Thyroid gland (tissue), 4 donors: ENCODE measurements around the gene ROPN1B. TPM values are rescaled to one million over a fixed set of nuclear protein-coding genes. Genes with fewer than 3 reads are reported as not detected.
"Not testable (repeated sequence)": the region's sequence is repeated elsewhere in the genome, so short reads cannot be mapped to it uniquely, and the experiment has no call there.

Source experiments
- DNase-seq, 2 donors: peaks; one replicate each; pipeline ENCODE4 v3.0.0-alpha.2; 2019
- H3K27ac ChIP-seq, 3 donors: fragments of 200-600 bp; sonication (generic); 1 replicate in 2 of 3; 2 replicates in 1 of 3; pipeline ENCODE4 v1.5.1; 2016 to 2019; ENCODE audit warnings: mild to moderate bottlenecking in 1 of 3, moderate library complexity in 1 of 3
- H3K27me3 ChIP-seq: fragments of 200-600 bp; sonication (generic); one replicate; pipeline ENCODE4 v1.5.1; 2019
- H3K36me3 ChIP-seq, 2 donors: fragments of 200-600 bp; sonication (generic); one replicate each; pipeline ENCODE4 v1.5.1; 2016 to 2019
- H3K4me1 ChIP-seq, 2 donors: fragments of 200-600 bp; sonication (generic); one replicate each; pipeline ENCODE4 v1.5.1; 2017 to 2019
- H3K4me3 ChIP-seq, 3 donors: fragments of 200-600 bp; sonication (generic); replicated peaks in 1 of 3; 1 replicate in 2 of 3; 2 replicates in 1 of 3; pipeline ENCODE4 v1.5.1; 2016; ENCODE audit warnings: mild to moderate bottlenecking in 1 of 3
- H3K9me3 ChIP-seq: fragments of 200-600 bp; sonication (generic); one replicate; pipeline ENCODE4 v1.5.1; 2017
- POLR2A ChIP-seq, 2 donors: fragments of 450-650 bp; IDR thresholded peaks; one replicate each; pipeline ENCODE4 v1.6.1; 2017; ENCODE audit warnings: antibody characterized with exemption in 2 of 2, mild to moderate bottlenecking in 2 of 2, moderate library complexity in 1 of 2
- WGBS, 2 donors: methylation state at CpG; one replicate each; pipeline ENCODE4 v1.1.5; 2017; 5-methylcytosine and 5-hydroxymethylcytosine counted together
- intact Hi-C: fragments of 100-400 bp; cut with DNase I; formaldehyde crosslinking; loops from one replicate; pipeline ENCODE4 v1.15.1; 2023
- total RNA-seq, 4 donors: library from RNA; depleted of rRNA; stranded (reverse); fragments of >200 nt; gene quantifications; one replicate each; pipeline ENCODE4 v1.2.3, GENCODE V29; 2016
- TF ChIP-seq, protein P1 (sequence below), 6 experiments: fragments of 200-600 bp in 3 of 6; fragments of 450-650 bp in 3 of 6; sonication (generic) in 3 of 6; IDR thresholded peaks; one replicate each; pipeline ENCODE4 v1.5.1; 2016 to 2019; ENCODE audit warnings: antibody characterized with exemption in 6 of 6, mild to moderate bottlenecking in 2 of 6, inconsistent platforms in 1 of 6, moderate library complexity in 1 of 6

Gene ROPN1B
- total RNA-seq, 4 donors from 2014 or later: 0.54 to 2.4 (median 1.5) TPM

GRCh38 chr3:125971997-125972944 lies 3.3 kb downstream of the ROPN1B start:
- H3K27me3 ChIP-seq, H3K9me3 ChIP-seq, intact Hi-C loops, H3K27ac ChIP-seq, H3K36me3 ChIP-seq: not testable (repeated sequence)
- WGBS, 2 donors: 3% methylated on average over 24 to 28 of the region's 31 CpGs
- TF ChIP-seq, protein P1, sequence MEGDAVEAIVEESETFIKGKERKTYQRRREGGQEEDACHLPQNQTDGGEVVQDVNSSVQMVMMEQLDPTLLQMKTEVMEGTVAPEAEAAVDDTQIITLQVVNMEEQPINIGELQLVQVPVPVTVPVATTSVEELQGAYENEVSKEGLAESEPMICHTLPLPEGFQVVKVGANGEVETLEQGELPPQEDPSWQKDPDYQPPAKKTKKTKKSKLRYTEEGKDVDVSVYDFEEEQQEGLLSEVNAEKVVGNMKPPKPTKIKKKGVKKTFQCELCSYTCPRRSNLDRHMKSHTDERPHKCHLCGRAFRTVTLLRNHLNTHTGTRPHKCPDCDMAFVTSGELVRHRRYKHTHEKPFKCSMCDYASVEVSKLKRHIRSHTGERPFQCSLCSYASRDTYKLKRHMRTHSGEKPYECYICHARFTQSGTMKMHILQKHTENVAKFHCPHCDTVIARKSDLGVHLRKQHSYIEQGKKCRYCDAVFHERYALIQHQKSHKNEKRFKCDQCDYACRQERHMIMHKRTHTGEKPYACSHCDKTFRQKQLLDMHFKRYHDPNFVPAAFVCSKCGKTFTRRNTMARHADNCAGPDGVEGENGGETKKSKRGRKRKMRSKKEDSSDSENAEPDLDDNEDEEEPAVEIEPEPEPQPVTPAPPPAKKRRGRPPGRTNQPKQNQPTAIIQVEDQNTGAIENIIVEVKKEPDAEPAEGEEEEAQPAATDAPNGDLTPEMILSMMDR (IDR thresholded peaks at IDR 0.05): peak; percentile 55 to 78 (median 62)
- peaks cover 4 to 12% of the 10 kb centered on the region in 2 donors for H3K4me1 ChIP-seq
- H3K4me3 ChIP-seq: peak overlapping the region in 1 of 3 donors; percentile 6
- peak; percentile 26 to 28 for DNase-seq

- H3K27me3 ChIP-seq, H3K27ac ChIP-seq, H3K4me3 ChIP-seq, H3K9me3 ChIP-seq, H3K4me1 ChIP-seq, H3K36me3 ChIP-seq, intact Hi-C loops, DNase-seq: not testable (repeated sequence)
- 62 to 75% methylated on average over 9 of the region's 9 CpGs for WGBS, 2 donors
Observed at GRCh38 chr3:125975245-125976002, 6.4 kb downstream of the ROPN1B start.

DNA sequence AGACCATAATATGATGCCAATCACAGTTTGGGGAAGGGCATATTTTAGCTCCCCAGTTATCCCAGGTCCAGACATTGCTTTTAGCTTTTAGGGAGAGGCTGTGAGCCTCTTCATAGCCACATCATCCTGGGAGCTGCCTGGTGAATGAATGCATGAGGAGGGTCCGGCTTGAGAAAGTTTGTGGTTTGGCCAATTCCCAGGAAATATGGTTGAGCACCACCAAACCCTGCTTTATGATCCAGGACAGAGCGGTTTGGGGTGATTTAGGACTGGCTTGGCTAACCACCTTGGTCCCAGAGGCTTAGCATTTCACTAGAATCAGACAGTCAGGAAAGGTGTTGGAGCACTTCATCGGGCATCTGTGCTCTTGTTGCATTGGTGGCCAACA lies 7.0 kb downstream of the ROPN1B start:
- intact Hi-C loops, DNase-seq, H3K4me3 ChIP-seq, H3K9me3 ChIP-seq, H3K4me1 ChIP-seq, H3K36me3 ChIP-seq, H3K27me3 ChIP-seq, H3K27ac ChIP-seq: not testable (repeated sequence)
- WGBS, 2 donors: 87 to 92% methylated on average over 2 to 3 of the region's 3 CpGs

- H3K4me3 ChIP-seq, intact Hi-C loops, H3K36me3 ChIP-seq, DNase-seq, H3K9me3 ChIP-seq, H3K4me1 ChIP-seq, H3K27ac ChIP-seq, H3K27me3 ChIP-seq: not testable (repeated sequence)
- 68 to 83% methylated on average over 2 to 4 of the region's 7 CpGs for WGBS, 2 donors
Observed at GRCh38 chr3:125977104-125977503, 8.1 kb downstream of the ROPN1B start.

GRCh38 chr3:125984951-125985350 lies 16.0 kb downstream of the ROPN1B start:
- intact Hi-C loops, H3K27me3 ChIP-seq, DNase-seq, H3K4me3 ChIP-seq, H3K36me3 ChIP-seq, H3K4me1 ChIP-seq, H3K9me3 ChIP-seq, H3K27ac ChIP-seq: not testable (repeated sequence)
- 65 to 75% methylated on average over 2 of the region's 2 CpGs for WGBS, 2 donors

DNA sequence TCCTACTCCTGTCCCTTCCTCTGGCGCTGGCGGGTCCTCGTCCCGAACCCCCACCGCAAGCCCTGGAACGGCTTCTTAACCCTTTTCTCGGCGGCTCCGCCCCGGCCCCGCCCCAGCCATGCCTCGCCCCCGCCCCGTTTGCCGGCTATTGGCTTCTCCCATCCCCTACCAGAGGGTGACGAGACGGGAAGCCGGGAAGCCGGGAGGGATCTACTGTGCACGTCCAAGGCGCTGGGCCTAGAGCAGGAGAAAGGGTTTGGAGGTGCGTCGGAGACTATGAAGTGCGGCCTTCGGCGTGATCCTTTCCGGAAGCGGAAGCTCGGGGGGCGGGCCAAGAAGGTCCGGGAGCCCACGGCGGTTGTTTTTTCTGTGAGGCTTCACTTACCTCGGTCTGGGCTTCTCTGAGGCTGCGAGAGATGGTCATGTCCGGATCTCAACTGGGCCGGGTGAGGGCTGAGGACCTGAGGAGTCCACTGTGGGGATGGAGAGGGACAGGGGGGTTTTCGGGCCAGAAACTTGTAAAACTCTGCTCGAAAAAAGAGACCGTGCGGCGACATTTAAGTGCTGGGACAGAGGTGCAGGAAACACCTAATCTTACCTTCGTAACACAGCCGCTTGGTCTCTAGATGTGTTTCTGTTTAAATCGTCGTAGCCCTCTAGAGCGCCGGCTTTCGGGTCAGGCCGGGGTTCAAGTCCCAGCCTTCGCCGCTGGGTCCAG lies 21.4 kb downstream of the ROPN1B start:
- DNase-seq: peak; percentile 83 to 92
- intact Hi-C loops: loop anchor here (10.0 kb wide), 1 partner anchor 84 kb away; no protein-coding TSS in a partner anchor
- Histone ChIP-seq H3K9me3 (no peaks in the 10 kb centered on the region), H3K27ac (peak overlapping the region; percentile 51 to 77 (median 56)), H3K36me3 (no peaks in the 10 kb centered on the region), H3K4me3 (peak overlapping the region; percentile 41 to 50 (median 47)), H3K4me1 (peaks cover 5 to 7% of the 10 kb centered on the region in 2 donors), H3K27me3 (no peaks in the 10 kb centered on the region)
- WGBS, 2 donors: 1 to 25% methylated on average over 49 to 51 of the region's 52 CpGs
- peak in 1 of 2 donors; percentile 76 for TF ChIP-seq POLR2A (IDR thresholded peaks at IDR 0.05)
- TF ChIP-seq, protein P1 (IDR thresholded peaks at IDR 0.05): no peak

DNA sequence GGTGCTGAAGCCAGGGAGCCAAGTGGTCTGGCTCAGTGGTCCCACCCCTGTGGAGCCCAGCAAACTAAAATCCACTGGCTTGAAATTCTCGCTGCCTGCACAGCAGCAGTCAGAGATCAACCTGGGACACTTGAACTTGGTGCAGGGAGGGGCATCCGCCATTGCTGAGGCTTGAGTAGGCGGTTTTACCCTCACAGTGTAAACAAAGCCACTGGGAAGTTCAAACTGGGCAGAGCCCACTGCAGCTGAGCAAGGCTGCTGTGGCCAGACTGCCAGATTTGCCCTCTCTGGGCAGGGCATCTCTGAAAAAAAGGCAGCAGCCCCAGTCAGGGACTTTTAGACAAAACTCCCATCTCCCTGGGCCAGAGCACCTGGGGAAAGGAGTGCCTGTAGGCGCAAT lies 27.8 kb downstream of the ROPN1B start:
- H3K4me3 ChIP-seq, H3K27ac ChIP-seq, H3K4me1 ChIP-seq, H3K36me3 ChIP-seq, H3K27me3 ChIP-seq, DNase-seq, H3K9me3 ChIP-seq: not testable (repeated sequence)
- intact Hi-C loops: loop anchor here (10.0 kb wide), 1 partner anchor 78 kb away; no protein-coding TSS in a partner anchor
- WGBS, 2 donors: 80 to 90% methylated on average over 1 to 4 of the region's 4 CpGs
